ENCODE results near the gene LHX6.

DNA sequence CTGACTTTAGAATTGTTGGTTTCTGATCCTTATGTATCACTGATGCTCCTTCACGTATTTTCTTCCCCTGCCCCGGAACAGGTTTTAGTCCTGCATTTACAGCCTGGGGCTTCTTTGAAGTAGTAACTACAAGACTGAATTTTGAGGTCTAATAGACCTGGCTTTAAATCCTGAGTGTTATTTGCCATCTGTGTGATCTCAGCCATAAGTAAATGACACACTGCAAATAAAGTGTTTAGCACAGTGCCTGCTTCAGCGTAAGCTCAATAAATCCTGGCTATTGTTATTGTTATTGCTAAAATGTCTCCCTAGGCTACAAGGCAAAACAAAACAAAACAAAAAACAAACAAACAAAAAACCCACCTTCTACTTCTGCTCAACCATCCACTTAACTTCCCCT is 15.6 kb upstream of the LHX6 start:
- TF ChIP-seq, protein P1, sequence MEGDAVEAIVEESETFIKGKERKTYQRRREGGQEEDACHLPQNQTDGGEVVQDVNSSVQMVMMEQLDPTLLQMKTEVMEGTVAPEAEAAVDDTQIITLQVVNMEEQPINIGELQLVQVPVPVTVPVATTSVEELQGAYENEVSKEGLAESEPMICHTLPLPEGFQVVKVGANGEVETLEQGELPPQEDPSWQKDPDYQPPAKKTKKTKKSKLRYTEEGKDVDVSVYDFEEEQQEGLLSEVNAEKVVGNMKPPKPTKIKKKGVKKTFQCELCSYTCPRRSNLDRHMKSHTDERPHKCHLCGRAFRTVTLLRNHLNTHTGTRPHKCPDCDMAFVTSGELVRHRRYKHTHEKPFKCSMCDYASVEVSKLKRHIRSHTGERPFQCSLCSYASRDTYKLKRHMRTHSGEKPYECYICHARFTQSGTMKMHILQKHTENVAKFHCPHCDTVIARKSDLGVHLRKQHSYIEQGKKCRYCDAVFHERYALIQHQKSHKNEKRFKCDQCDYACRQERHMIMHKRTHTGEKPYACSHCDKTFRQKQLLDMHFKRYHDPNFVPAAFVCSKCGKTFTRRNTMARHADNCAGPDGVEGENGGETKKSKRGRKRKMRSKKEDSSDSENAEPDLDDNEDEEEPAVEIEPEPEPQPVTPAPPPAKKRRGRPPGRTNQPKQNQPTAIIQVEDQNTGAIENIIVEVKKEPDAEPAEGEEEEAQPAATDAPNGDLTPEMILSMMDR (IDR thresholded peaks at IDR 0.05): no peak
- TF ChIP-seq EP300 (IDR thresholded peaks at IDR 0.05) (no peak), POLR2A (IDR thresholded peaks at IDR 0.05) (no peak)

Data from tibial nerve (tissue), 4 donors.